K562 (cell line): ENCODE data around the gene DPAGT1. TPM values are rescaled to one million over a fixed set of nuclear protein-coding genes. Genes with fewer than 3 reads are reported as not detected.
A peak's percentile ranks its signal among the peaks of the same experiment; 100 is the strongest.

Experiments
- BACH1 ChIP-seq: fragments of 200-800 bp; sonication (Bioruptor generic); IDR thresholded peaks from 2 replicates; pipeline ENCODE4 v1.6.1; 2016; ENCODE audit warnings: missing genetic modification characterization, missing compliant biosample characterization
- CXXC5 ChIP-seq: fragments of 250-450 bp; sonication (Bioruptor Pico); IDR thresholded peaks from 2 replicates; pipeline ENCODE4 v1.8.0; 2022; ENCODE audit warnings: inconsistent platforms, mild to moderate bottlenecking, moderate library complexity
- DPF2 ChIP-seq: fragments of 450-650 bp; IDR thresholded peaks from 2 replicates; pipeline ENCODE4 v1.6.1; 2016
- FOXA3 ChIP-seq, 2 experiments: fragments of 450-650 bp in 1 of 2; sonication (generic) in 1 of 2; formaldehyde crosslinking; IDR thresholded peaks in 1 of 2; conservative IDR thresholded peaks in 1 of 2; 2 replicates each; pipeline versions ENCODE4 v1.4.0 to v1.8.0; 2020 to 2022; ENCODE audit warnings: mild to moderate bottlenecking in 2 of 2, missing genetic modification reagents in 1 of 2
- HNRNPUL1 ChIP-seq: fragments of 200-400 bp; formaldehyde crosslinking; IDR thresholded peaks from 2 replicates; pipeline ENCODE4 v1.6.1; 2017; ENCODE audit warnings: low read length
- KAT2B ChIP-seq: IDR thresholded peaks from one replicate; pipeline ENCODE4 v1.6.1; 2012; ENCODE audit warnings: low read depth, mild to moderate bottlenecking, control low read depth, inconsistent platforms, low read length, moderate library complexity
- MEF2D ChIP-seq: conservative IDR thresholded peaks from 2 replicates; pipeline ENCODE4 v1.6.1; 2016; ENCODE audit warnings: low read depth, missing genetic modification characterization, missing compliant biosample characterization
- PCBP1 ChIP-seq: fragments of 200-400 bp; formaldehyde crosslinking; IDR thresholded peaks from 2 replicates; pipeline ENCODE4 v1.6.1; 2018; ENCODE audit warnings: mild to moderate bottlenecking, low read depth, low read length; ENCODE audit not compliant: poor library complexity, severe bottlenecking
- PHF21A ChIP-seq: fragments of 450-650 bp; IDR thresholded peaks from 2 replicates; pipeline ENCODE4 v1.6.1; 2017; ENCODE audit warnings: low read depth, borderline replicate concordance
- POLR3G ChIP-seq: IDR thresholded peaks from 2 replicates; pipeline ENCODE4 v1.6.1; 2011; ENCODE audit not compliant: insufficient read length, insufficient replicate concordance; ENCODE audit errors: extremely low read depth
- WHSC1 ChIP-seq: IDR thresholded peaks from one replicate; pipeline ENCODE4 v1.6.1; 2012; ENCODE audit warnings: low read length, control low read depth, inconsistent platforms
- ZNF316 ChIP-seq: fragments of 450-650 bp; IDR thresholded peaks from 2 replicates; pipeline ENCODE4 v1.6.1; 2016
- polyA plus RNA-seq, 8 experiments: library from polyadenylated mRNA; depleted of rRNA in 4 of 8; stranded (reverse) in 5 of 8; unstranded in 3 of 8; fragments of >200 nt; fragmentation: Nextera tagmentation in 2 of 8; fragmentation: Illumina TruSeq in 1 of 8; extraction: Ambion mirVana in 2 of 8; extraction: Trizol in 1 of 8; gene quantifications; 2 replicates each; pipeline versions ENCODE4 v1.2.1 to v1.2.3, GENCODE V29; 2011 to 2014; ENCODE audit warnings: inconsistent platforms in 1 of 8, missing spikeins in 1 of 8
- total RNA-seq, 7 experiments: library from RNA; depleted of rRNA in 6 of 7; stranded (reverse); fragments of >200 nt in 6 of 7; fragmentation: Illumina TruSeq in 2 of 7; extraction: Trizol in 2 of 7; gene quantifications; 2 replicates each; pipeline versions ENCODE4 v1.2.1 to v1.2.3, GENCODE V29; 2011 to 2021; ENCODE audit warnings: low replicate concordance in 1 of 7
- TF ChIP-seq, protein P1 (sequence below): fragments of 250-450 bp; sonication (Bioruptor Pico); IDR thresholded peaks from 2 replicates; pipeline ENCODE4 v1.4.0; 2020; ENCODE audit warnings: mild to moderate bottlenecking, moderate library complexity, borderline replicate concordance
- TF ChIP-seq, protein P2 (sequence below): fragments of 200-600 bp; sonication (generic); IDR thresholded peaks from one replicate; pipeline ENCODE4 v1.6.1; 2012; ENCODE audit warnings: mild to moderate bottlenecking, low read depth, low read length, inconsistent platforms

The DPAGT1 gene
- total and polyA plus RNA-seq, 9 of the 15 experiments (the other 6 are each of a cell fraction or from before 2014, with no cell fraction given): 29.9 to 135 (median 85.0) TPM

DNA sequence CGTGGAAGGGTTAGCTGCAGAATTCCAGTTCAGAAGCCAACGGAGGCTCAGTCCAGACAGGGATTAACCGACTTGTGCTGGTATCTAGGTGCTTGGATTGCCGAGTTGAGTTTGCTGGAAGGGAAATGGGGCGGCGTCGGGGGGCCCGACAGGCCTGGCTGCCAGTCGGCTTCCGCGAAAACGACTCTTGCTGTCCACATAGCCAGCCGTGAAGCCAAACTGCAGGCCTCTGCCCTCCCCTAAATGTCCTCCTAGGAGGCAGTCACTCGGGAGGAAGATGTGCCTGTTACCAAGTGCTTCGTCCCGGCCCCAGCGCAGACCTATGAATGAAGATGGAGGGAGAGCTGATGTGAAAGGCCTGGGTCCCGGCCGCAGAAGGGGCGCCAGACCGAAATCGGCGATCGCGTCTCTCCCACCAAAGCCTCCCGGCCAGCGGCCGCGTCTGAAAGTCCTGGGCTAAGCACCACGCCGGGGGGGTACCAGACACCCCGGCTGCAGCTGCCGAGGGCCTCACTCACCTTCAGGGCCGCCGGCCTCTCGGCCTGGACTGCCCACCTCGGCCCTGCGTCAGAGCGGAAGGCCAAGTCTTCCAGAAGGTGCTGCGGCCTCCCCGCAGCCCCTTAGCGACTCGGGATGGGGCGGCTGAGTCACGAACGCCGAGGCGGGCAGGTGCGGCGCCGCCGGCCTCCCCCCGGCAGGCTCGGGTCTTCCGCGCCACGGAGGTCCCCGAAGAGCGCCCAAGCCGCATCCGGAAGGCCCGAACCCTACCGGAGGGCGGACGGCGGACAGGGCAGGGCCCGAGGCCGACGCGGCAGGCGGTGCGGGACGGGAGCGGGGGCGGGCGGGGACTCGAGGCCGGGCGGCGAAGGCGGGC lies 7.5 kb downstream of the DPAGT1 start (continued):
- TF ChIP-seq WHSC1 (no peak), MEF2D (tag) (no peak), PCBP1 (peak; percentile 89), POLR3G (no peak), CXXC5 (CRISPR knock-in tag) (peak; percentile 5; the same call in 1 of the 2 replicates), DPF2 (no peak), HNRNPUL1 (no peak), BACH1 (tag) (no peak), FOXA3 (CRISPR knock-in tag; conservative IDR thresholded peaks at IDR 0.05 in 1 of 2, IDR thresholded peaks at IDR 0.05 in 1 of 2) (0 out of 4 replicates have a peak, but pooled peaks of 1 of the 2 experiments have one; percentile 28), ZNF316 (no peak), PHF21A (no peak), KAT2B (no peak)
- TF ChIP-seq, protein P1, sequence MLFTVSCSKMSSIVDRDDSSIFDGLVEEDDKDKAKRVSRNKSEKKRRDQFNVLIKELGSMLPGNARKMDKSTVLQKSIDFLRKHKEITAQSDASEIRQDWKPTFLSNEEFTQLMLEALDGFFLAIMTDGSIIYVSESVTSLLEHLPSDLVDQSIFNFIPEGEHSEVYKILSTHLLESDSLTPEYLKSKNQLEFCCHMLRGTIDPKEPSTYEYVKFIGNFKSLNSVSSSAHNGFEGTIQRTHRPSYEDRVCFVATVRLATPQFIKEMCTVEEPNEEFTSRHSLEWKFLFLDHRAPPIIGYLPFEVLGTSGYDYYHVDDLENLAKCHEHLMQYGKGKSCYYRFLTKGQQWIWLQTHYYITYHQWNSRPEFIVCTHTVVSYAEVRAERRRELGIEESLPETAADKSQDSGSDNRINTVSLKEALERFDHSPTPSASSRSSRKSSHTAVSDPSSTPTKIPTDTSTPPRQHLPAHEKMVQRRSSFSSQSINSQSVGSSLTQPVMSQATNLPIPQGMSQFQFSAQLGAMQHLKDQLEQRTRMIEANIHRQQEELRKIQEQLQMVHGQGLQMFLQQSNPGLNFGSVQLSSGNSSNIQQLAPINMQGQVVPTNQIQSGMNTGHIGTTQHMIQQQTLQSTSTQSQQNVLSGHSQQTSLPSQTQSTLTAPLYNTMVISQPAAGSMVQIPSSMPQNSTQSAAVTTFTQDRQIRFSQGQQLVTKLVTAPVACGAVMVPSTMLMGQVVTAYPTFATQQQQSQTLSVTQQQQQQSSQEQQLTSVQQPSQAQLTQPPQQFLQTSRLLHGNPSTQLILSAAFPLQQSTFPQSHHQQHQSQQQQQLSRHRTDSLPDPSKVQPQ (CRISPR knock-in tag): no peak
- TF ChIP-seq, protein P2, sequence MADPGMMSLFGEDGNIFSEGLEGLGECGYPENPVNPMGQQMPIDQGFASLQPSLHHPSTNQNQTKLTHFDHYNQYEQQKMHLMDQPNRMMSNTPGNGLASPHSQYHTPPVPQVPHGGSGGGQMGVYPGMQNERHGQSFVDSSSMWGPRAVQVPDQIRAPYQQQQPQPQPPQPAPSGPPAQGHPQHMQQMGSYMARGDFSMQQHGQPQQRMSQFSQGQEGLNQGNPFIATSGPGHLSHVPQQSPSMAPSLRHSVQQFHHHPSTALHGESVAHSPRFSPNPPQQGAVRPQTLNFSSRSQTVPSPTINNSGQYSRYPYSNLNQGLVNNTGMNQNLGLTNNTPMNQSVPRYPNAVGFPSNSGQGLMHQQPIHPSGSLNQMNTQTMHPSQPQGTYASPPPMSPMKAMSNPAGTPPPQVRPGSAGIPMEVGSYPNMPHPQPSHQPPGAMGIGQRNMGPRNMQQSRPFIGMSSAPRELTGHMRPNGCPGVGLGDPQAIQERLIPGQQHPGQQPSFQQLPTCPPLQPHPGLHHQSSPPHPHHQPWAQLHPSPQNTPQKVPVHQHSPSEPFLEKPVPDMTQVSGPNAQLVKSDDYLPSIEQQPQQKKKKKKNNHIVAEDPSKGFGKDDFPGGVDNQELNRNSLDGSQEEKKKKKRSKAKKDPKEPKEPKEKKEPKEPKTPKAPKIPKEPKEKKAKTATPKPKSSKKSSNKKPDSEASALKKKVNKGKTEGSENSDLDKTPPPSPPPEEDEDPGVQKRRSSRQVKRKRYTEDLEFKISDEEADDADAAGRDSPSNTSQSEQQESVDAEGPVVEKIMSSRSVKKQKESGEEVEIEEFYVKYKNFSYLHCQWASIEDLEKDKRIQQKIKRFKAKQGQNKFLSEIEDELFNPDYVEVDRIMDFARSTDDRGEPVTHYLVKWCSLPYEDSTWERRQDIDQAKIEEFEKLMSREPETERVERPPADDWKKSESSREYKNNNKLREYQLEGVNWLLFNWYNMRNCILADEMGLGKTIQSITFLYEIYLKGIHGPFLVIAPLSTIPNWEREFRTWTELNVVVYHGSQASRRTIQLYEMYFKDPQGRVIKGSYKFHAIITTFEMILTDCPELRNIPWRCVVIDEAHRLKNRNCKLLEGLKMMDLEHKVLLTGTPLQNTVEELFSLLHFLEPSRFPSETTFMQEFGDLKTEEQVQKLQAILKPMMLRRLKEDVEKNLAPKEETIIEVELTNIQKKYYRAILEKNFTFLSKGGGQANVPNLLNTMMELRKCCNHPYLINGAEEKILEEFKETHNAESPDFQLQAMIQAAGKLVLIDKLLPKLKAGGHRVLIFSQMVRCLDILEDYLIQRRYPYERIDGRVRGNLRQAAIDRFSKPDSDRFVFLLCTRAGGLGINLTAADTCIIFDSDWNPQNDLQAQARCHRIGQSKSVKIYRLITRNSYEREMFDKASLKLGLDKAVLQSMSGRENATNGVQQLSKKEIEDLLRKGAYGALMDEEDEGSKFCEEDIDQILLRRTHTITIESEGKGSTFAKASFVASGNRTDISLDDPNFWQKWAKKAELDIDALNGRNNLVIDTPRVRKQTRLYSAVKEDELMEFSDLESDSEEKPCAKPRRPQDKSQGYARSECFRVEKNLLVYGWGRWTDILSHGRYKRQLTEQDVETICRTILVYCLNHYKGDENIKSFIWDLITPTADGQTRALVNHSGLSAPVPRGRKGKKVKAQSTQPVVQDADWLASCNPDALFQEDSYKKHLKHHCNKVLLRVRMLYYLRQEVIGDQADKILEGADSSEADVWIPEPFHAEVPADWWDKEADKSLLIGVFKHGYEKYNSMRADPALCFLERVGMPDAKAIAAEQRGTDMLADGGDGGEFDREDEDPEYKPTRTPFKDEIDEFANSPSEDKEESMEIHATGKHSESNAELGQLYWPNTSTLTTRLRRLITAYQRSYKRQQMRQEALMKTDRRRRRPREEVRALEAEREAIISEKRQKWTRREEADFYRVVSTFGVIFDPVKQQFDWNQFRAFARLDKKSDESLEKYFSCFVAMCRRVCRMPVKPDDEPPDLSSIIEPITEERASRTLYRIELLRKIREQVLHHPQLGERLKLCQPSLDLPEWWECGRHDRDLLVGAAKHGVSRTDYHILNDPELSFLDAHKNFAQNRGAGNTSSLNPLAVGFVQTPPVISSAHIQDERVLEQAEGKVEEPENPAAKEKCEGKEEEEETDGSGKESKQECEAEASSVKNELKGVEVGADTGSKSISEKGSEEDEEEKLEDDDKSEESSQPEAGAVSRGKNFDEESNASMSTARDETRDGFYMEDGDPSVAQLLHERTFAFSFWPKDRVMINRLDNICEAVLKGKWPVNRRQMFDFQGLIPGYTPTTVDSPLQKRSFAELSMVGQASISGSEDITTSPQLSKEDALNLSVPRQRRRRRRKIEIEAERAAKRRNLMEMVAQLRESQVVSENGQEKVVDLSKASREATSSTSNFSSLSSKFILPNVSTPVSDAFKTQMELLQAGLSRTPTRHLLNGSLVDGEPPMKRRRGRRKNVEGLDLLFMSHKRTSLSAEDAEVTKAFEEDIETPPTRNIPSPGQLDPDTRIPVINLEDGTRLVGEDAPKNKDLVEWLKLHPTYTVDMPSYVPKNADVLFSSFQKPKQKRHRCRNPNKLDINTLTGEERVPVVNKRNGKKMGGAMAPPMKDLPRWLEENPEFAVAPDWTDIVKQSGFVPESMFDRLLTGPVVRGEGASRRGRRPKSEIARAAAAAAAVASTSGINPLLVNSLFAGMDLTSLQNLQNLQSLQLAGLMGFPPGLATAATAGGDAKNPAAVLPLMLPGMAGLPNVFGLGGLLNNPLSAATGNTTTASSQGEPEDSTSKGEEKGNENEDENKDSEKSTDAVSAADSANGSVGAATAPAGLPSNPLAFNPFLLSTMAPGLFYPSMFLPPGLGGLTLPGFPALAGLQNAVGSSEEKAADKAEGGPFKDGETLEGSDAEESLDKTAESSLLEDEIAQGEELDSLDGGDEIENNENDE: peak; percentile 11
